Neuronal stem cell (in vitro differentiated cells): ENCODE results near the gene SRC.

Experiments
- DNase-seq: peaks from one replicate; pipeline ENCODE4 v3.0.0-alpha.2; 2013; ENCODE audit warnings: low spot score
- H2AFZ ChIP-seq: one replicate; pipeline ENCODE4 v1.6.1; 2013; ENCODE audit warnings: mild to moderate bottlenecking, low read length, inconsistent platforms
- H2AK5ac ChIP-seq: 2 replicates; pipeline ENCODE4 v1.6.1; 2013; ENCODE audit warnings: low read depth, mild to moderate bottlenecking, inconsistent platforms, low read length, moderate library complexity, mixed read lengths
- H2BK120ac ChIP-seq: 2 replicates; pipeline ENCODE4 v1.6.1; 2013; ENCODE audit warnings: low read depth, mild to moderate bottlenecking, inconsistent platforms, low read length, moderate library complexity, mixed read lengths
- H2BK12ac ChIP-seq: one replicate; pipeline ENCODE4 v1.6.1; 2013; ENCODE audit warnings: low read length, inconsistent platforms
- H2BK15ac ChIP-seq: 2 replicates; pipeline ENCODE4 v1.6.1; 2013; ENCODE audit warnings: mild to moderate bottlenecking, low read length, inconsistent platforms, mixed read lengths
- H2BK5ac ChIP-seq: one replicate; pipeline ENCODE4 v1.6.1; 2013; ENCODE audit warnings: inconsistent platforms, mild to moderate bottlenecking, low read length, moderate library complexity
- H3K14ac ChIP-seq: one replicate; pipeline ENCODE4 v1.6.1; 2013; ENCODE audit warnings: low read length, inconsistent platforms
- H3K18ac ChIP-seq: 2 replicates; pipeline ENCODE4 v1.6.1; 2013; ENCODE audit warnings: low read length, inconsistent platforms
- H3K23ac ChIP-seq: 2 replicates; pipeline ENCODE4 v1.6.1; 2013; ENCODE audit warnings: low read depth, mild to moderate bottlenecking, mixed read lengths, low read length, inconsistent platforms; ENCODE audit not compliant: poor library complexity
- H3K27ac ChIP-seq: replicated peaks from 3 replicates; pipeline ENCODE4 v1.5.1; 2013; ENCODE audit warnings: low read length, inconsistent platforms
- H3K27me3 ChIP-seq, 3 experiments: 2 replicates each; pipeline ENCODE4 v1.6.1; 2013; ENCODE audit warnings: low read length in 3 of 3, mild to moderate bottlenecking in 2 of 3, inconsistent platforms in 1 of 3, low read depth in 1 of 3, mixed read lengths in 1 of 3, moderate library complexity in 1 of 3; ENCODE audit not compliant: control insufficient read depth in 3 of 3, insufficient read depth in 3 of 3
- H3K36me3 ChIP-seq, 2 donors: replicated peaks in 1 of 2; 2 replicates each; pipeline ENCODE4 v1.6.1; 2013; ENCODE audit warnings: low read length in 2 of 2; ENCODE audit not compliant: control insufficient read depth in 2 of 2, insufficient read depth in 2 of 2
- H3K4ac ChIP-seq: 2 replicates; pipeline ENCODE4 v1.6.1; 2013; ENCODE audit warnings: inconsistent platforms, mild to moderate bottlenecking, low read length, moderate library complexity
- H3K4me1 ChIP-seq, 2 donors: 1 replicate in 1 of 2; 2 replicates in 1 of 2; pipeline ENCODE4 v1.6.1; 2013; ENCODE audit warnings: low read length in 2 of 2, low read depth in 1 of 2; ENCODE audit not compliant: control insufficient read depth in 2 of 2, insufficient read depth in 1 of 2
- H3K4me2 ChIP-seq: one replicate; pipeline ENCODE4 v1.6.1; 2013; ENCODE audit warnings: mild to moderate bottlenecking, low read length, inconsistent platforms; ENCODE audit not compliant: insufficient read depth, poor library complexity, severe bottlenecking
- H3K4me3 ChIP-seq, 2 donors: 2 replicates each; pipeline ENCODE4 v1.5.1; 2013; ENCODE audit warnings: low read length in 2 of 2, mild to moderate bottlenecking in 2 of 2, inconsistent platforms in 1 of 2, moderate library complexity in 1 of 2
- H3K79me1 ChIP-seq: one replicate; pipeline ENCODE4 v1.6.1; 2013; ENCODE audit warnings: low read depth, mild to moderate bottlenecking, inconsistent platforms, low read length, moderate library complexity
- H3K9ac ChIP-seq: one replicate; pipeline ENCODE4 v1.6.1; 2013; ENCODE audit warnings: mild to moderate bottlenecking, low read depth, low read length, inconsistent platforms; ENCODE audit not compliant: poor library complexity
- H3K9me3 ChIP-seq, 2 donors: replicated peaks in 1 of 2; 2 replicates each; pipeline versions ENCODE3 to v1.6.1; 2013; ENCODE audit warnings: low read length in 2 of 2, mild to moderate bottlenecking in 2 of 2, inconsistent platforms in 1 of 2, low read depth in 1 of 2, mixed read lengths in 1 of 2, moderate library complexity in 1 of 2; ENCODE audit not compliant: control insufficient read depth in 2 of 2, insufficient read depth in 1 of 2
- H4K8ac ChIP-seq: one replicate; pipeline ENCODE4 v1.6.1; 2013; ENCODE audit warnings: low read depth, mild to moderate bottlenecking, inconsistent platforms, low read length, moderate library complexity
- H4K91ac ChIP-seq: one replicate; pipeline ENCODE4 v1.6.1; 2013; ENCODE audit warnings: low read length, low read depth, mild to moderate bottlenecking, inconsistent platforms; ENCODE audit not compliant: poor library complexity
- WGBS, 2 donors: extraction: QIAGEN DNeasy Blood & Tissue Kit; methylation state at CpG; one replicate each; pipeline ENCODE4 v1.1.7; 2013; ENCODE audit warnings: missing lambda C conversion rate in 2 of 2, mixed read lengths in 1 of 2; ENCODE audit not compliant: insufficient read length in 2 of 2, insufficient replicate concordance in 1 of 2; ENCODE audit errors: extremely low coverage in 2 of 2; 5-methylcytosine and 5-hydroxymethylcytosine counted together

Gene SRC

DNA sequence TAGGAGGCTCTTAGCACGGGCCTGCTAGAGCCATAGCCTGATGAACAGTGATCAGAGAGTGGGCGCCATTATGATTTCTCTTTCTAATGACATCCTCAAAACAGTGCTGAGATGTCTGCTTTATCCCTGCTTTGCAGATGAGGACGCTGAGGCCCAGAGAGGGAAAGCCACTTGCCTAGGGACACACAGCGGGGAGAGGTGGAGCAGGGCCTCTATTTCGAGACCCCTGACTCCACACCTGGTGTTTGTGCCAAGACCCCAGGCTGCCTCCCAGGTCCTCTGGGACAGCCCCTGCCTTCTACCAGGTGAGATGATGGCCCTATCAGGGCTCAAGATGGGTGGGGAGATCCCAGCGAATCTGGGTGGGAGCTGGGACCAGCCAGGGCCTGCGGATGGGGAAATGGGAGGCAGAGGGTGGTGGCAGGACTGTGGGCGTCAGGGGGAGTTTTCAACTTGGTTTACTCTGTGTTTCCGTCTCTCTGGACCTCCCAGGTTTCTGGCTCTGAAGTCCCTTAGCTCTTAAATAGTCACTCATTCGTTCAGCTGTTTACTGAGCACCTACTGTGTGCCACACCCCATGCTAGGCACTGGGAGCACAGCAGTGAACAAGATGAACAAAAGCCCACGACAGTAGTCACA is 36.7 kb downstream of the SRC start:
- Histone ChIP-seq H3K27ac (no peak overlapping the region), H4K91ac (no peak overlapping the region), H3K23ac (no peak overlapping the region), H2BK5ac (no peak overlapping the region), H4K8ac (no peak overlapping the region), H3K14ac (no peak overlapping the region), H2AFZ (no peak overlapping the region), H3K4me2 (no peak overlapping the region), H3K18ac (no peak overlapping the region), H2BK15ac (no peak overlapping the region), H3K4me3 (no peak overlapping the region), H2BK12ac (no peak overlapping the region), H3K79me1 (peaks cover 24% of the 10 kb centered on the region), H3K4ac (no peak overlapping the region), H3K9ac (no peak overlapping the region), H3K27me3 (no peaks in the 10 kb centered on the region), H2AK5ac (no peak overlapping the region), H3K4me1 (peaks cover 0 to 3% of the 10 kb centered on the region in 2 donors), H2BK120ac (no peak overlapping the region), H3K36me3 (peaks cover 23 to 52% of the 10 kb centered on the region in 2 donors), H3K9me3 (no peaks in the 10 kb centered on the region)
- WGBS, 2 donors = no CpG with 5 or more reads among the region's 11 CpGs
- no peak for DNase-seq

- H3K4me3 ChIP-seq = no peak overlapping the region
Observed at GRCh38 chr20:37383229-37383989, 37.5 kb downstream of the SRC start.

DNA sequence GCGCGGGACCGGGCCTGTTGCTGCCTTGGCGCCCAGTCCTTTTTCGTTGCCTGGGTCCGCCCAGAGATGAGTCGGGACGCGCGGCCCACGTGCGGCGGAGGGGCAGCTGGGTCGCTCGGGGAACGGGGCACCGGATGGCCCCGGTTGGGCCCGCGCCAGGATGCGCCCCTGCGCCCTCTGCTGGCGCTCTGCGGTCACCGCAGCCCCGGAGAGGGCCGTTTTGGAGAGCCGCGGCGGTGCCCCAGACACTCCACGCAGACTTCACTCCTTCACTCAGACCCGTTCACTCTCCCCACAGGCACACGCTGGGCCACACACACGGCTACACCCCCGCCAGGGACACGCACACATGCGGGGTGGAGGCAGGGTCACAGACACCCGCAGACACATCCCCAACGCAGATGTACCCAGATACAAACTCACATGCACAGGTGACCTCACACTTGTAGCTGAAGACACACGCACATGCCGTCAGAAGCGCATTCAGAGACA is 38.8 kb downstream of the SRC start:
- Histone ChIP-seq H3K27me3 (no peaks in the 10 kb centered on the region), H2BK12ac (peak overlapping the region; percentile 93), H2BK120ac (no peak overlapping the region), H3K23ac (peak overlapping the region; percentile 29), H3K14ac (peak overlapping the region; percentile 59), H3K4me2 (peak overlapping the region; percentile 61), H3K36me3 (peaks cover 30 to 58% of the 10 kb centered on the region in 2 donors), H3K18ac (peak overlapping the region; percentile 92), H4K91ac (peak overlapping the region; percentile 81), H3K4me1 (peaks cover 0 to 3% of the 10 kb centered on the region in 2 donors), H3K4ac (peak overlapping the region; percentile 5), H2BK5ac (peak overlapping the region; percentile 78), H2AFZ (peak overlapping the region; percentile 44), H3K27ac (no peak overlapping the region), H2AK5ac (peak overlapping the region; percentile 93), H2BK15ac (no peak overlapping the region), H3K79me1 (peaks cover 23% of the 10 kb centered on the region), H4K8ac (peak overlapping the region; percentile 52), H3K4me3 (peak overlapping the region in 1 of 2 donors; percentile 43), H3K9me3 (no peaks in the 10 kb centered on the region), H3K9ac (peak overlapping the region; percentile 64)
- DNase-seq = peak; percentile 65
- no CpG with 5 or more reads among the region's 42 CpGs for WGBS, 2 donors

More at GRCh38 chr20:37383229-37383989, 37.5 kb downstream of the SRC start:
- H3K9ac ChIP-seq = no peak overlapping the region
- H3K4me1 ChIP-seq = peaks cover 0 to 3% of the 10 kb centered on the region in 2 donors
- no peaks in the 10 kb centered on the region for H3K27me3 ChIP-seq
- no peak overlapping the region for H4K91ac ChIP-seq
- WGBS, 2 donors = no CpG with 5 or more reads among the region's 25 CpGs
- H2BK5ac ChIP-seq = no peak overlapping the region
- H4K8ac ChIP-seq = no peak overlapping the region
- no peak overlapping the region for H3K4me2 ChIP-seq
- no peak overlapping the region for H3K18ac ChIP-seq
- H2BK12ac ChIP-seq = peak overlapping the region; percentile 19
- peaks cover 24% of the 10 kb centered on the region for H3K79me1 ChIP-seq
- H2BK120ac ChIP-seq = no peak overlapping the region
- no peaks in the 10 kb centered on the region for H3K9me3 ChIP-seq
- no peak overlapping the region for H2BK15ac ChIP-seq
- H3K36me3 ChIP-seq = peaks cover 27 to 53% of the 10 kb centered on the region in 2 donors
- H3K4ac ChIP-seq = no peak overlapping the region
- no peak overlapping the region for H3K27ac ChIP-seq
- DNase-seq = no peak
- H3K23ac ChIP-seq = peak overlapping the region; percentile 28
- H2AK5ac ChIP-seq = peak overlapping the region; percentile 29
- H2AFZ ChIP-seq = no peak overlapping the region
- H3K14ac ChIP-seq = no peak overlapping the region

- no peaks in the 10 kb centered on the region for H3K9me3 ChIP-seq
- no peak overlapping the region for H4K8ac ChIP-seq
- no CpG with 5 or more reads among the region's 17 CpGs for WGBS, 2 donors
- no peak overlapping the region for H2BK120ac ChIP-seq
- H3K4ac ChIP-seq = peak overlapping the region; percentile 5
- peak overlapping the region; percentile 78 for H2BK5ac ChIP-seq
- H3K4me2 ChIP-seq = no peak overlapping the region
- no peak for DNase-seq
- H2BK12ac ChIP-seq = peak overlapping the region; percentile 93
- peaks cover 30 to 62% of the 10 kb centered on the region in 2 donors for H3K36me3 ChIP-seq
- H3K9ac ChIP-seq = peak overlapping the region; percentile 64
- H3K18ac ChIP-seq = peak overlapping the region; percentile 92
- H3K27ac ChIP-seq = no peak overlapping the region
- peak overlapping the region; percentile 59 for H3K14ac ChIP-seq
- H3K79me1 ChIP-seq = peaks cover 23% of the 10 kb centered on the region
- peaks cover 0 to 3% of the 10 kb centered on the region in 2 donors for H3K4me1 ChIP-seq
- peak overlapping the region; percentile 60 for H2BK15ac ChIP-seq
- H3K4me3 ChIP-seq = no peak overlapping the region
- no peaks in the 10 kb centered on the region for H3K27me3 ChIP-seq
- H2AFZ ChIP-seq = no peak overlapping the region
- H3K23ac ChIP-seq = peak overlapping the region; percentile 29
- peak overlapping the region; percentile 93 for H2AK5ac ChIP-seq
- peak overlapping the region; percentile 68 for H4K91ac ChIP-seq
Observed at GRCh38 chr20:37385176-37385575, 39.2 kb downstream of the SRC start.
